Muscle of leg (tissue), 11 donors: Measurements from ENCODE around the gene HMGN2. TPM values are rescaled to one million over a fixed set of nuclear protein-coding genes. Genes with fewer than 3 reads are reported as not detected.

Experiments
- DNase-seq: peaks from one replicate; pipeline ENCODE4 v3.0.0; 2013
- H3K27ac ChIP-seq: one replicate; pipeline ENCODE4 v1.5.1; 2013; ENCODE audit warnings: mild to moderate bottlenecking, low read length, control low read depth
- H3K27me3 ChIP-seq: one replicate; pipeline ENCODE4 v1.6.1; 2013; ENCODE audit warnings: low read length; ENCODE audit not compliant: control insufficient read depth, insufficient read depth
- H3K36me3 ChIP-seq: one replicate; pipeline ENCODE4 v1.6.1; 2013; ENCODE audit warnings: low read length; ENCODE audit not compliant: control insufficient read depth, insufficient read depth
- H3K4me1 ChIP-seq: one replicate; pipeline ENCODE4 v1.6.1; 2013; ENCODE audit warnings: low read length; ENCODE audit not compliant: control insufficient read depth, insufficient read depth
- H3K4me3 ChIP-seq: one replicate; pipeline ENCODE4 v1.5.1; 2013; ENCODE audit warnings: low read length, control low read depth
- H3K9me3 ChIP-seq: replicated peaks from 2 replicates; pipeline ENCODE4 v1.6.1; 2013; ENCODE audit warnings: low read depth, low read length; ENCODE audit not compliant: control insufficient read depth
- WGBS: methylation state at CpG from one replicate; pipeline ENCODE4 v1.1.5; 2013; ENCODE audit warnings: missing lambda C conversion rate; ENCODE audit not compliant: insufficient coverage; 5-methylcytosine and 5-hydroxymethylcytosine counted together
- polyA plus RNA-seq, 8 donors: library from polyadenylated mRNA; unstranded; fragments of 120-200 nt; gene quantifications; one replicate each; pipeline versions ENCODE4 v1.2.1 to v1.2.3, GENCODE V29; 2013; ENCODE audit warnings: inconsistent platforms in 1 of 8, low replicate concordance in 1 of 8; ENCODE audit not compliant: insufficient read length in 8 of 8, insufficient read depth in 1 of 8
- total RNA-seq: library from RNA; stranded (reverse); fragments of 120-200 nt; gene quantifications from one replicate; pipeline ENCODE4 v1.2.4, GENCODE V29; 2013

The HMGN2 gene
- total and polyA plus RNA-seq, 9 donors: 478 to 912 (median 750) TPM

GRCh38 chr1:26450908-26451307 lies 21.3 kb upstream of the HMGN2 start:
- peaks cover 59% of the 10 kb centered on the region for H3K36me3 ChIP-seq
- H3K27me3 ChIP-seq: no peaks in the 10 kb centered on the region
- H3K9me3 ChIP-seq: no peaks in the 10 kb centered on the region
- no peaks in the 10 kb centered on the region for H3K4me1 ChIP-seq
- no peak for DNase-seq
- no peak overlapping the region for H3K4me3 ChIP-seq
- H3K27ac ChIP-seq: no peak overlapping the region
- WGBS: no CpG with 5 or more reads among the region's 3 CpGs

GRCh38 chr1:26452459-26453183 lies 19.6 kb upstream of the HMGN2 start:
- no peak for DNase-seq
- 86% methylated on average over 2 of the region's 5 CpGs for WGBS
- no peak overlapping the region for H3K4me3 ChIP-seq
- peaks cover 48% of the 10 kb centered on the region for H3K36me3 ChIP-seq
- H3K27ac ChIP-seq: no peak overlapping the region
- H3K4me1 ChIP-seq: no peaks in the 10 kb centered on the region
- H3K27me3 ChIP-seq: no peaks in the 10 kb centered on the region
- H3K9me3 ChIP-seq: no peaks in the 10 kb centered on the region

- no CpG with 5 or more reads among the region's 1 CpG for WGBS
- H3K36me3 ChIP-seq: peaks cover 47% of the 10 kb centered on the region
Measured at GRCh38 chr1:26459148-26459547, 13.1 kb upstream of the HMGN2 start.

GRCh38 chr1:26459573-26460031 lies 12.6 kb upstream of the HMGN2 start:
- Histone ChIP-seq H3K4me3 (no peak overlapping the region), H3K36me3 (peaks cover 50% of the 10 kb centered on the region), H3K9me3 (no peaks in the 10 kb centered on the region), H3K27me3 (no peaks in the 10 kb centered on the region), H3K4me1 (no peaks in the 10 kb centered on the region), H3K27ac (no peak overlapping the region)
- WGBS: 48% methylated on average over 3 of the region's 3 CpGs
- no peak for DNase-seq

More at GRCh38 chr1:26459148-26459547, 13.1 kb upstream of the HMGN2 start:
- no peak overlapping the region for H3K4me3 ChIP-seq
- no peak for DNase-seq
- H3K27me3 ChIP-seq: no peaks in the 10 kb centered on the region
- no peaks in the 10 kb centered on the region for H3K9me3 ChIP-seq
- no peak overlapping the region for H3K27ac ChIP-seq
- H3K4me1 ChIP-seq: no peaks in the 10 kb centered on the region

GRCh38 chr1:26468911-26469310 lies 3.3 kb upstream of the HMGN2 start:
- WGBS: 70% methylated on average over 10 of the region's 10 CpGs
- Histone ChIP-seq H3K27me3 (no peaks in the 10 kb centered on the region), H3K27ac (peak overlapping the region; percentile 68), H3K4me3 (no peak overlapping the region), H3K36me3 (peaks cover 55% of the 10 kb centered on the region), H3K9me3 (no peaks in the 10 kb centered on the region), H3K4me1 (peaks cover 46% of the 10 kb centered on the region)
- peak; percentile 78 for DNase-seq

GRCh38 chr1:26469558-26469957 lies 2.7 kb upstream of the HMGN2 start:
- Histone ChIP-seq H3K4me3 (no peak overlapping the region), H3K27ac (peak overlapping the region; percentile 68), H3K27me3 (no peaks in the 10 kb centered on the region), H3K36me3 (peaks cover 54% of the 10 kb centered on the region), H3K4me1 (peaks cover 48% of the 10 kb centered on the region), H3K9me3 (no peaks in the 10 kb centered on the region)
- 93% methylated on average over 3 of the region's 5 CpGs for WGBS
- DNase-seq: peak; percentile 22

- no peaks in the 10 kb centered on the region for H3K27me3 ChIP-seq
- peak; percentile 23 for DNase-seq
- peaks cover 48% of the 10 kb centered on the region for H3K4me1 ChIP-seq
- H3K9me3 ChIP-seq: no peaks in the 10 kb centered on the region
- H3K27ac ChIP-seq: no peak overlapping the region
- 40% methylated on average over 8 of the region's 14 CpGs for WGBS
- peak overlapping the region; percentile 68 for H3K4me3 ChIP-seq
- H3K36me3 ChIP-seq: peaks cover 46% of the 10 kb centered on the region
Measured at GRCh38 chr1:26470878-26471497, 1.3 kb upstream of the HMGN2 start.

- Histone ChIP-seq H3K4me3 (peak overlapping the region; percentile 68), H3K27ac (peak overlapping the region; percentile 96), H3K27me3 (no peaks in the 10 kb centered on the region), H3K4me1 (peaks cover 48% of the 10 kb centered on the region), H3K9me3 (no peaks in the 10 kb centered on the region), H3K36me3 (peaks cover 42% of the 10 kb centered on the region)
- under 1% methylated on average over 36 of the region's 52 CpGs for WGBS
- peak; percentile 90 for DNase-seq
Measured at GRCh38 chr1:26471498-26472319, 531 bp upstream of the HMGN2 start.

GRCh38 chr1:26472901-26473845 lies 933 bp downstream of the HMGN2 start:
- Histone ChIP-seq H3K36me3 (peaks cover 40% of the 10 kb centered on the region), H3K9me3 (no peaks in the 10 kb centered on the region), H3K4me1 (peaks cover 43% of the 10 kb centered on the region), H3K27ac (peak overlapping the region; percentile 96), H3K27me3 (no peaks in the 10 kb centered on the region), H3K4me3 (peak overlapping the region; percentile 68)
- peak; percentile 98 for DNase-seq
- WGBS: under 1% methylated on average over 43 of the region's 71 CpGs
